GM21723 (cell line): ENCODE data around the gene CARD10.

Source experiments
- ATAC-seq: cut with Tn5 transposase; IDR thresholded peaks from one replicate; pipeline ENCODE4 v1.9.1; 2021; ENCODE audit warnings: mild to moderate bottlenecking, moderate library complexity; ENCODE audit not compliant: unreplicated experiment

Gene CARD10

DNA sequence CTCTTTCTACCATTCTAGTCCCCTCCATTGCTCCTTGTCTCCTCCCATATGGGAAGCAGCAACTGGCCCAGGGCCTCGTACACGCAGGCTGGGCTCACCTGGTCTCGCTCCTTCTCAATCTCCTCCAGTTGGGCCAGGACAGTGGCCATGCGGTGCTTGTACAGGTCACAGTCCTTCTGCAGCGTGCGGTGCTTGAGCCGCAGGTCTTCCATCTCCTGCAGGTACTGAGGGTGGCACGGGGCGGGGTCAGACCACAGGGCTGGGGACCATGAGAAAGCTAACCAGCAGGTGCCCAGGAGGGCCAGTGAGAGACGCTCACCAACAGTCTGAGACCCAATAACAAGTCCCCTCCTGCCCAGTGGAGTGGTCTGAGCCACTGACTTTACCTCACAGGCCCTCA is 11.5 kb downstream of the CARD10 start:
- no peak for ATAC-seq

DNA sequence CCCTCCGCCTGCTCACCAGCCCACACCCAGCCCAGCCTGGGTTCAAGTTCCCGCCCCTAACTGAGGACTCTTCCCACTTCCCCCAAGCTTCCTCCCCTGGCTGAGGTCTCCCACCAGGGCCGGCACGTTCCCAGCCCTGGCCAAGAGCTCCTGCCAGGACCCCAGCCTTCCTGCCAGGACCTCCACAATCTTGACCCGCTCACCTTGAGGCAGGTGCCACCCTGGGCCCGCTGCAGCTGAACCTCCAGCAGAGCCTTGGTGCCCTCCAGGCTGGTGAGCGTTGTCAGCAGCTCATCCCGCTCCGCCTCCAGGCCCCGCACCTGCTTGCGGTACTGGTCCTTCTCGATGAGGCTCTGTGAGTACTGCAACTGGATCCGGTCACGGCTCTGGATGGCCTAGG is 13.2 kb downstream of the CARD10 start:
- no peak for ATAC-seq

DNA sequence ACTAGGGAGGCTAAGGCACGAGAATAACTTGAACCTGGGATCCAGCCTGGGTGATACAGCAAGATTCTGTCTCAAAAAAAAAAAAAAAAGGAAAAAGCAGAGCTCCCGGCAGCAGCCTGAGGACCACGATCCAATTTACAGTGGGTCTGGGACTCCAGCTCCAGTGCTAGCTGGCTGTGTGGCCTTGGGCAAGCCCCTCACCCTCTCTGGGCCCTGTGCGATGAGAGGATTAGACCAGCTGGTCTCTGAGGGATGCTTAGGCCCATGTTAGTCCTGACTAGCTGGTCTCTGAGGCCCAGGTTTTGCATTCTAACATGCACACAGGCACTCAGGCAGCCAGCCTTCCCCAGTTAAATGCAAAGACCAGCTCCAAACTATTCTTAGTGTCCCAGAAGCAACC is 13.7 kb downstream of the CARD10 start:
- no peak for ATAC-seq

DNA sequence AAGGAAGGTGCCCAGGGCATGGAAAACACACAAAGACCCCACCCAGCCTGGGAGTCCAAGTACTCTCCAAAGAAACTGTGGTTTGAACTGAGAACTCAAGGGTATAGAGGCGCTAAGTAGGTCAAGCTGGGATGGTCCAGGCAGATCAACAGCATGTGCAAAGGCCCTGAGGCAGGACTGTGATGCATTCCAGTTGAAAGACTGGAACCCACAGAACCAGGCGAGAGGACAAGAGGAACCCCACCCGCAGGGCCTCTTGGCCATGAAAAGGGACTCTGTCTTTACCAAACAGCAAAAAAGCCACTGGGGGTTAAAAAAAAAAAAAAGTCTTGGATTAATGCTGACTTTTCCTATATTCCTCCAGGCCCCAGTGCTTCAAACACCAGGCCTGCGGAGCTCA is 14.3 kb downstream of the CARD10 start:
- ATAC-seq: no peak

DNA sequence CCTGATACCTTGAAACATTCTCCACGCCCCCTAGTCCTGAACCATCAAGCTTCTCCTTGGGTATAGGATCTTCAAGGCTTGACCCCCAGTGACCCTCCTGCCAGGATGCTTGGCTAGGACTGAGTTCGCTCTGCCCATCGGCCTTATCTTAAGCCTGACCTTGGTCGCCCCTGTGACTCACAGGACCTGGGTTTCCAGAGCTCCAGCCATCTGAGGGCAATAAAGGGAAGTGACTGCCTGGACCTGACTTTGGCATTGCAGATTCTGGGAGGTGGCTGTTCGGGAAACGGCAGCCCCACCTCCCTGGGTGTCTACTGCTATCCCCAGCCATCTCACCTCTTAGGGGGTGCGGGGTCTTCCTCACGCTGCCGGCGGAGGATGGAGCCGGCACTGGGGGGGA is 15.4 kb downstream of the CARD10 start:
- no peak for ATAC-seq

DNA sequence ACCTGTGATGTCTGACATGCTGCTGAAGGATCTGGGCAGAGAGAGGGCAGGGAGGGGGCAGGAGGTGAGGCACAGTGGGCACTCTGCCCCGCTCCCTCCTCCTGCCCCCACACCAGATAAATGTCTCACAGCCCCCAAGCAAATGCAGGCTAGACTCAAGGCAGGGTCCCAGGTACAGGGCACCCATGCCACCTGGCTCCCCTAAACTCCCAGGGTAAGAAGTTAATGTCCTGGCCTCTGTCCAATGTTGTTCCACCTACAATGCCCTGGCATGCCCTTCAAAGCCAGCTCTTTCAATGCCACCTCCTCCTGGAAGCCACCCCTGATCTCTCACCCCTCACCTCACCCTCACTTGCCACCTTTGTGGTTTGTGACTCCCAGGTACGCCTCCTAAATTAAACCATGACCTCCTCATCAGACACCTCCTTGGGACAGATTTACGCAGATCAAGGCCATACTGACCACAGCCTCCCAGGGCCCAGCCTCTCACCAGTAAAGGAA is 16.0 kb downstream of the CARD10 start:
- no peak for ATAC-seq

DNA sequence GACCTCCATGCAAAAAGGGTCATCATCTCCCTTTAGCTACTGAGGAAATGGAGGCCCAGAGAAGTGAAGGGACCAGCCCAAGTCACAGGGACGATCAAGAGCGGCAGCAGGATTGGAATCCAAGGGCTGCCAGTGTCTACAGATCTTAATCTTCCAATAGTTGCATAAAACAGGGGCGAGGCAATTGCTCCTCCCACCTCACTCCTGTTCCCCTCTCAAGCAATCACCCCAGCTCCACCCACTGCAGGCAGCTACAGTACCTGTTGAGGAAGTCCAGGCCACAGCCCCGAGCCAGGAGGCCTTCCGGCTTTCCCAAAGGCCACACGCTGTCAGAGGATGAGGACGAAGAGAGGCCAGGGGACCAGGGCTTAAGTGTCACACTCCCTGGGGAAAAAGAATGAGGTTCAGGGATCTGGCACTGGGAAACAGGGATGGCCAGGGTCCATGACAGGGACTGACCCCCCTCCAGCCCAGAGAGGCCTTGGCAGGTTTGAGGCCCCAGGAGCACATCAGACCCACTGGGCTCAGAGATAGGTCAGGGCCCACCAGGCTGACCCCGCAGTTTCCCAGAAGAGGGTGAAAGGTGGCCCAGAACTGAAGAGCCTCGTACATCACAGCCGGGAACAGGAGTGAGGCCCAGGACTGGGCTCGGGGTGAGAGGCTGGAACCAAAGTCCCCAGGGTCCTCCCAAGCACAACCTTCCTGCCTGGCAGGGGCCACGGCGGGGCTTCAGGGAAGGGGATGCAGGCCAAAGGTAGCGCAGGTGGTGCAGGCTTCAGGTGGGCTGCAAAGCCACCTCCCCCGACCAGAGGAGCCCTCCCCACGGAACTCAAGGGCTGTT is 16.7 kb downstream of the CARD10 start:
- ATAC-seq: no peak

DNA sequence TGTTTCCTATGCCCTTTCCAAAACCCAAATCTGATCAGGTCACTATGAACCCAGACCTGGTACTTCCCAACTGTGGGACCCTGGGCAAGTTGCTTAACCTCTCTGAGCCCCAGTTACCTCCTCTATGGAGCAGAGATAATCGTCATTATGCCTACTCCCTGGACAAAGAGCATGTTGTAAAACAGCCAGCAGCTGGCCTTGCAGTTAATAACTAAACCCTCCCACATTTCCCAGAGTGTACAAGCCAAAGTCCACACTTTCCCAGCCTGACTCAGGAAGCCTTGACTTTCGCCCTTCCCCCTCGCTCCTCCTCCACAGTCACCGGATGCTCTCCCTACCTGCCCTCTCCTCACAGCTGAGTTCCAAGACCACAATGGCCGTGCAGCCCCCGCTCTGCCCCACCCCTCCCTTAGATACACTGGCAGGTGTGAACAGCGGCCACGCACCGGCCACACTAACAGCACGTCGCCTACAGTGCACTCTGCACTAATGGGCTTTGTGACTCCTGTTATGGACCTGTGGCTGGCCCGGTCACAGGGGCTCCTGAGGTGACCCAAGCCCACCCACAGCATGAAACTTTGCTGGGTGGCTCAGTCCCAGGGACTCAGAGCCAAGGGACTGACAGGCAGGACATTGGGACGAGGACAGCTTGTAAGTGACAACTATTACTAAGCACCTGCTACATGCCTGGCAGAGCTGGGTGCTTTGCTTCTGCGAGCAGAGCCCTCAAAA is 17.4 kb downstream of the CARD10 start:
- no peak for ATAC-seq

DNA sequence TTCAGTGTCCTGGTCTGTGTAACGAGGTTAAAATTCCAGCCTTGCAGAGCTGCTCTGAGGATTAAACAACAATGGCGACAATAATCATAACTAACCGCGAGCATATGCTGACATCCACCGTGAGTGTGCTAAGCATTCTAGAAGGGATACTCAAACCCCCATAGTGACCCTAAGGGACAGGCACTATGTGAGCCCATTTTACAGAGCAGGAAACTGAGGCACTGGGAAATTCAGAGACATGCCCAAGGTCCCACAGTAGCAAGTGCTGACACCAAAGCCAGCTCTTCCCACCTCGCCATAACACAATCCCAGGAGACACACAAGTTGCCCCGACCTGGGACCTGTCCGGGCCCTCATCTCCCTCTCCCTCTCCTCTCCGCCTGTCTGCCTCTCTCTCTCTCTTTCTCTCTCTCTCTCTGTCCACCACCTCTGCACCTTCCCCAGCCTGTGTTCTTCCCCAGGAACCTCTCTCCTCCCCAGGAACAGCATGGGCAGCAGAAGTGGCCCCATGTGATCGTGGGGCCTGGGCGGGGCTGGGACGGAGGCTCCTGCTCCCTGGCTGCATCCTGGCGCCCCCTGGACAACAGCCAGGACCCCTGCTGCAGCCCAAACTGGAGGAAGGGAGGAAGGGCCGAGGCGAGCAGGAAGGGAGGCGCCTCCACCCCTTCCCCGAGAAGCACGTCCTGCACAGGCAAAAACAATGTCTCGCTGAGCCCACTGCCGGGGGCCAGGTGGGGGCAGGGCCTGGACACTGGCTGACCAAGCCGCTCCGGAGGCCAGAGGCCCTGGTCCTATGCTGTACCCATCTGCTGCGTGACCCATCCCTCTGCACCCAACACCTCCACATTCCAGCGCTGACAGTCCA is 18.2 kb downstream of the CARD10 start:
- ATAC-seq: no peak

DNA sequence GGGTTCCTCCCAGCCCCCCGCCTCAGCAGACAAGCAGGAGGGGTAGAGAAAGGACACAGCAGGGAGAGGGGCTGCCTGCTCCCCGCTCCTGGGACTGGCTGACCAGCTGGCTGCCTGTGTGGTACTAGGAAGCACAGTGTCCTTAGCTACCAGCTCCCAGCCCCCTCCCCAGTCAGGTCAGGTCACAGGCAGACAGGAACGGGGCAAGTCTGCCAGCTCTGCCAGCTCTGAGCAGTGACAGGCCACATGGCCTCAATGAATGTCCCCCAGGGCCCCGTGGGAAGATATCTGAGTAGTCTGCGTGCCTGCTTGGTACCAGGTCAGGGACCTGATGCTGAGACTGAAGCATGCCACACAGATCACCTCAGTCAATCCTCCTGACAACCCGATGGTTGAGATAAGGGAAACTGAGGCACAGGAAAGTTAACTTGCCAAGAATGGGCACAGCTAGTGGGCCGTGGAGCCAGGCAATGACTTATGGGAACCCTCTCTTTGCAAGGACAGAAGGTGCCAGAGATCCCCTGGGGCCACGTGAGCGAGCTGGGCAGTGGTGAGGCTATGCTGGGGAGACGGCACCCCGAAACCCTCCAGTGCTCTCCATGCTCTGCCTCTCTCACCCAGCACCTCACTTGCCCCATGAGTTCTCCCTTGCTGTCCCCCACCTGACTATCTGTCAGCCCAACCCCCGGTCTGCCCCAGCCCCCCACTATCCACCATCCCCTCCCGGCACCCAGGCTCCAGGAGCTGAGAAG is 19.2 kb downstream of the CARD10 start:
- no peak for ATAC-seq

DNA sequence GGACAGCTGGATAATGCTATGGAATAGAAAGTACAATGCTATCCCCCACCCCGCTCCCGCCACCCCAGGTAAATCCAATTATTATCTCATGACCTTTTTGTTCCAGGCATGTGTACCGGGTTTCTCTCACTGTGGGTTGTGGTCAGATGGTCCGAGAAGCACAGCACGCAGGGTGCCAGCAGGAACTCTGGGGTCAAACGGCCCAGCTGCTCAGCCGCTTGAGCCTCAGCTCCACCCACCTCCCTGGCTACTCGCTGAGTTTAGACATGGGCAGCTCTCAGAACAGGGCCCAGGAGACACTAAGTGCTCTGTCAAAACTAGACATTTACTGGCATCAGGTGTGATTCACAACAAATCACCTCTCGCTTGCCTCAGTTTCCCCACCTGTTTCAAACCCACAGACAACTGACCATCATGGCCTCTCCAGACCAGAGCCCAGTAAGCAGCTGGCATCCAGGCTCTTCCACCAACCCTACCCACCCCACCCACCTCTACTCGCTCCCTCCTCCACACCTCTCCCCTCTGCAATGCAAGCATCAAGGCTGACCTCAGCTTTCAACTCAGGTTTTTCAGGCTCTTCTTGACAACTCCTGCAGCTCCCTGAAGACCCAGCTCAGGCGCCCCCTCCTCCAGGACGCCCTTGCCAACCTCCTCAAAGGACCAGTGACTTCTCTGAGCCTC is 20.0 kb downstream of the CARD10 start:
- ATAC-seq: no peak

DNA sequence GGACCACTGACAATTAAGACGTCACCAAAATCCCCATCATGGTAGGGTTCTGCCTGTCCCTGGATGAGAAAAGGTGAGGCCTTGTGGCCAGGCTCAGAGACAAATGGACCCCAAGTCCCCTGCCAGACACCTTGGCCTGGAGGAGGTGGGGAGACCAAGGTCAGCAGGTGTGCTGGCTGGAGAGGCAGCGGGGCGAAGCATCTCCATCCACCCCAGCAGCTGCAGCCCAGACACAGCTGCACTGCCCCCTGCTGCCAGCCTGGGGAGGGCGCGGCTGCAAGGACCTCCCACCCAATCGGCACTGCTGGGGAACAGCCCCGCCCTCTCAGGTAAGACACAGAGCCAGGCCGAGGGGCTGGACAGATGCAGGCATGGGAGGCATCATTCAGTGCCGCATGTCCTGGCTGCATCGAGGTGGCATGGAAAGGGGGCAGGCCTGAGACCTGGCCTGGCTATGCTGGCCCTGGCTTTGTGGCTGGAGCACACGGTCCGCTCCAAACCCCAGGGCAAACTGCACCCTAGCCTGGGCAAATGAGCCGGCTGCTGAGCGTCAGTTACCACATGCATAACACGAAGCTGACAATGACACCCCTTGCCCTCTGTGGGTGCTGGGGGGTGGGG is 20.8 kb downstream of the CARD10 start:
- ATAC-seq: no peak

DNA sequence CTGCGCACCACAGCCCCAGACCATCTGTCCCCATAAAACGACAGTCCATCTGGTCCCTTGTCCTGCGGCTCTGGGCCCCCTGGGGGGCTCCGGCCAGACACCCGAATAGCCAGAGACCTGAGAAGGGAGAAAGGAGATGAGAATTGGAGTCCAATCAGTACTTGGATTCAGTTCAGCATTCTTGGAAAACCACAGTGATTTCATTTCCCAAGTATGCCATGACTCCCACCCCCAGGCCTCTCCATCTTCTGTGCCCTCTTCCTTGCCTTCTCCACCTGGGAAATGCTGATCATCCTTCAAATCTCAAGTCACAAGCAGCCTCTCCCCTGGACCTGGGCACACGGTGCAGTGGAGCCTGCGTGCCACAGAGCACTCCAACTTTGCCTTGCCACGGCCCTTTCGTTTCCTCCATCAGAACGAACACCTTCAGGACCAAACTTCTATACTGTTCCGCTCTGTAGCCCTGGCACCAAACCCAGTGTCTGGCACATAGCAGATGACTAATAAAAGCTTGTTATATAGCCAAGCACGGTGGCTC is 22.1 kb downstream of the CARD10 start:
- ATAC-seq: no peak

DNA sequence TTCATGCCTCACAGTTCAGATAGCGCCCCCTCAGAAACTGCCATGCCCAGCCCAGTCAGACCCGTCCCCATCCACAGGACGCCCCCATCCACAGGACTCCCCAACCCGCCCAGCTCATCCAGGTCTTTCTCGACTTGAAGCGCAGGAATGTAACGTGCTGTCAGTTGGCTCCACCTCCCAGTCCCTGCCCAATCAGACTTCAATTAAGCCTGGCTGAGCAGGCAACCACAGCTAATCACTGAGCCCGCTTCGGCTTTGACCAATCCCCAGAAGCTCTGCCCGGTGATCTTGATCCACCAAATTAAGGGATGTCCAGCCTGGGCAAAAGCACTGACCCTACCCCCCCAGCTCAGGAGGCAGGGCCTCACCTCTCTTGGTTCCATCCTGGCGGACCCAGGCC is 22.6 kb downstream of the CARD10 start:
- ATAC-seq: no peak

DNA sequence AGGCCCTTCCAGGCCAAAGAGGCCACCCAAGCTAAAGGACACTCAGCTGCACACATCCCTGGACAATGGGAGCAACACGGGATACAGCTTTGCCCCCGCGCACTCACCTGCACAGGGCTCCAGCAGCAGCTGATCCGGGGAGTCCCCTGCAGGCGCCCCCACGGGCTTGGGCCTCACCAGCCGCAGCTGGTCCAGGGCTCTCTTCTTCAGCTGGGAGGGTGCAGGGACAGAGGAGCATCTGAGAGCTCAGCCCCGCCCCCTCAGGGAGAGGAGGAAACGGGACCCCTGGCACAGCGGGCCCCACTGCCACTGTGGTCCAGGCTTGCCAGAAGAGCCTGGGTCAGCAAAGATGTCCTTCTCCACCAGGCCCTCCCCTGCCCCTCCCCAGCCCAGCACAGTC is 25.2 kb downstream of the CARD10 start:
- no peak for ATAC-seq

DNA sequence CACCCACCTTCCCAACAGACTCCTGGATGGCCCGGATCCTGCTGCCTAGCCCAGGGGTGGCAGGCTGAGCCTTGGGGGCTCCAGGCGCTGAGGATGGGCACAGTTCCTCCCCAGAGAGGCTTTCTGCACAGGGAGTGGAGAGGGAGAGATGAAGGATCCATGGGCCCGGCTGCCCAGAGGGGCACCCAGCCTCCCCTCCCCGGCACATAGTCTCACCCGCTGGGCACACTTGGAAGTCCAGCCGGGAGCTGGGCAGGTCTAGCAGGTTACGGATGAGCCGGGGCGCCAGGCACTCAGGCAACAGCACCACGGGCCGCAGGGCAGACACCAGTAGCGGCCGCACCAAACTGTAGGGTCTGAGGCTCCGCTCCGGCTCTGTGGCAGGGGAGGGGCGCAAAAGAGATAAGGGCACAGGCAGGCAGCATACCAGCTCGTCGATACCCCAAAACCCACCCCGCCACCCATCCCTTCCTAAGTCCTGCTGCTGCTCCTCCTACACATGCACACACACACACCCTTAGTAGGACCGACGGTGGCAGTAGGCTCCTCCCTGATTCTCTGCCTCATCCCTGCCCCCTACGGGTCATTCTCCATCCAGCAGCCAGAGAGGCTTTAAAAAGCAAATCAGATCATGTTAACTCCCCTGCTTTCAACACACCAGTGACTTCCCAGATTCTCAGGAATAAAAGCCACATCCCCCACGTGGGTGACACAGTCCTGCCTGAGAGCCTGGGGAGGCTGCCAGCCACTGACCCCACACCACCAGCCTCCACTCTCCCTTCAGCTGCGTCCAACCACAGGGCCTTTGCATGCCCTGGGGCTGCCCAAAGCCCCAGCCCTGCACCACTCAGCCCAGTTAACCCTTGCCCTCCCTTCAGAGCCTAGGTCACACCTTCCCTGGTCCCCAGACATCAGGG is 26.5 kb downstream of the CARD10 start:
- no peak for ATAC-seq

DNA sequence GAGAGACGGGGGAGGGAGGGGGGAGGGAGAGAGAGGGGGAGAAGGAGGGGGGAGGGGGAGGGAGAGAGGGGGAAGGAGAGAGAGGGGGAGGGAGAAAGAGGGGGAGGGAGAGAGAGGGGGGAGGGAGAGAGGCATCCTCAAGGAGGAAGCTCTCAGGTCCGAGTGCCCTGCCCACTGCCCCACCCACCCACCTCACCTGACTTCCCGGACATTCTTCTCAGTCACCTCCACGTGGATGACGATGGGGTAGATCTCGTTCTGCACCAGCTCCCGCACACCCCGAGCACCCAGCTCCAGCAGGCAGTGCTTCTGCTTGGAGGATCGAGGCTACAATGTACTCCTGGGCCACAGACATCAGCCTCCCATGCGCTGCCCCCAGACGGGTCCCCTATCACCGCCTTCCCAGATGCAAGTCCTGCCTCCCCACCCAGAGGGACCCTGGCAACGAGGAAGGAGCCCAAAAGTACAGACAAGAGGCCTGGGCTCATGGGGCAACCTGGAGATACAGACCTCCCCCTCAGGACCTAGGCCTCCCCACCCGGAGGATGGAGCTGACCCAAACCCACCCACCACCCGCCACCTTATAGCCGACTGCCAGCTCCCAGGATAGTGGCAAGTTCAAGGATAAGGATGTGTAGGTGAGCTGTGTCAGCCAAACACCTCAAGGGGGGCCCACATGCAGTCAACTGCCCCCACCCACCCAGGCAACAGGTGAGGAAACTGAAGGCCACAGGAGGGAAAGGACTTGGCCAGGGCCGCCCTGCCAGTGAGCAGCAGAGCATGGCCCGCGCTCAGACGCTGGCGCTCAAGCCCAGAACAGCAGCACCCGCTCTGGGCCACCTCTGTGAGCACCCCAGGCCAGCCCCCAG is 27.4 kb downstream of the CARD10 start:
- ATAC-seq: no peak
